Ishikawa (cell line): Measurements from ENCODE around the gene CCAR1.

Experiments used
- CEBPB ChIP-seq: IDR thresholded peaks from 2 replicates; pipeline ENCODE4 v1.6.1; 2012
- CREB1 ChIP-seq: IDR thresholded peaks from 2 replicates; pipeline ENCODE4 v1.6.1; 2012; ENCODE audit warnings: low read depth
- EGR1 ChIP-seq: IDR thresholded peaks from 2 replicates; pipeline ENCODE4 v1.6.1; 2012
- EP300 ChIP-seq: IDR thresholded peaks from 2 replicates; pipeline ENCODE4 v1.6.1; 2012; ENCODE audit warnings: borderline replicate concordance
- FOXM1 ChIP-seq: IDR thresholded peaks from 2 replicates; pipeline ENCODE4 v1.6.1; 2012; ENCODE audit warnings: low read depth, borderline replicate concordance
- MAX ChIP-seq: IDR thresholded peaks from 2 replicates; pipeline ENCODE4 v1.6.1; 2012
- RAD21 ChIP-seq: IDR thresholded peaks from 2 replicates; pipeline ENCODE4 v1.6.1; 2012; ENCODE audit warnings: low read depth
- REST ChIP-seq: IDR thresholded peaks from 2 replicates; pipeline ENCODE4 v1.6.1; 2012; ENCODE audit warnings: low read depth, mild to moderate bottlenecking
- TAF1 ChIP-seq: IDR thresholded peaks from 2 replicates; pipeline ENCODE4 v1.6.1; 2012; ENCODE audit warnings: low read depth, mild to moderate bottlenecking
- TCF12 ChIP-seq: IDR thresholded peaks from 2 replicates; pipeline ENCODE4 v1.6.1; 2012; ENCODE audit warnings: low read depth
- TEAD4 ChIP-seq: IDR thresholded peaks from 2 replicates; pipeline ENCODE4 v1.6.1; 2012
- USF1 ChIP-seq: IDR thresholded peaks from 2 replicates; pipeline ENCODE4 v1.6.1; 2012
- YY1 ChIP-seq: IDR thresholded peaks from 2 replicates; pipeline ENCODE4 v1.6.1; 2012; ENCODE audit warnings: low read depth
- ZBTB7A ChIP-seq: IDR thresholded peaks from 2 replicates; pipeline ENCODE4 v1.6.1; 2012; ENCODE audit warnings: low read depth

GRCh38 chr10:68813559-68813958 is 92.5 kb downstream of the CCAR1 start:
- TF ChIP-seq YY1 (no peak), MAX (no peak), FOXM1 (no peak), TAF1 (no peak), TEAD4 (no peak), ZBTB7A (no peak), REST (no peak), USF1 (no peak), TCF12 (no peak), RAD21 (no peak), EGR1 (no peak), CEBPB (no peak), CREB1 (no peak), EP300 (no peak)
